Liver (tissue), 9 donors: Measurements from ENCODE around the gene ACTR6. TPM values are rescaled to one million over a fixed set of nuclear protein-coding genes. Genes with fewer than 3 reads are reported as not detected.

Experiments used
- DNase-seq: peaks from one replicate; pipeline ENCODE4 v3.0.0-alpha.2; 2017; ENCODE audit warnings: low spot score
- H3K27ac ChIP-seq, 2 donors: one replicate each; pipeline ENCODE4 v1.7.0; 2013; ENCODE audit warnings: inconsistent platforms in 2 of 2, low read length in 2 of 2, control low read depth in 1 of 2, low read depth in 1 of 2, mild to moderate bottlenecking in 1 of 2
- H3K27me3 ChIP-seq, 4 donors: one replicate each; pipeline versions ENCODE4 v1.6.1 to v1.7.0; 2013; ENCODE audit warnings: low read length in 3 of 4, inconsistent platforms in 1 of 4, mild to moderate bottlenecking in 1 of 4, moderate library complexity in 1 of 4; ENCODE audit not compliant: control insufficient read depth in 4 of 4, insufficient read depth in 4 of 4
- H3K36me3 ChIP-seq, 4 donors: one replicate each; pipeline versions ENCODE4 v1.6.1 to v1.7.0; 2013; ENCODE audit warnings: low read length in 3 of 4, mild to moderate bottlenecking in 3 of 4, low read depth in 1 of 4, moderate library complexity in 1 of 4; ENCODE audit not compliant: control insufficient read depth in 4 of 4, insufficient read depth in 3 of 4
- H3K4me1 ChIP-seq, 4 donors: one replicate each; pipeline versions ENCODE4 v1.6.1 to v1.7.0; 2013; ENCODE audit warnings: low read length in 3 of 4, mild to moderate bottlenecking in 3 of 4, moderate library complexity in 1 of 4; ENCODE audit not compliant: control insufficient read depth in 4 of 4, insufficient read depth in 4 of 4
- H3K4me3 ChIP-seq, 3 donors: one replicate each; pipeline versions ENCODE4 v1.6.1 to v1.7.0; 2013; ENCODE audit warnings: low read length in 3 of 3, control low read depth in 1 of 3, low read depth in 1 of 3, mild to moderate bottlenecking in 1 of 3
- H3K9ac ChIP-seq, 2 donors: one replicate each; pipeline ENCODE4 v1.7.0; 2013; ENCODE audit warnings: low read length in 2 of 2, mild to moderate bottlenecking in 2 of 2, moderate library complexity in 2 of 2, control low read depth in 1 of 2, low read depth in 1 of 2
- H3K9me3 ChIP-seq, 4 donors: one replicate each; pipeline versions ENCODE4 v1.6.1 to v1.7.0; 2013; ENCODE audit warnings: low read length in 3 of 4; ENCODE audit not compliant: control insufficient read depth in 4 of 4
- FOXA1 ChIP-seq: IDR thresholded peaks from 2 replicates; pipeline ENCODE4 v1.6.1; 2016; ENCODE audit warnings: antibody characterized with exemption
- FOXA2 ChIP-seq: IDR thresholded peaks from 2 replicates; pipeline ENCODE4 v1.6.1; 2016; ENCODE audit warnings: antibody characterized with exemption
- GABPA ChIP-seq, 2 donors: IDR thresholded peaks in 1 of 2; conservative IDR thresholded peaks in 1 of 2; 2 replicates each; pipeline ENCODE4 v1.6.1; 2016; ENCODE audit warnings: antibody characterized with exemption in 2 of 2, mild to moderate bottlenecking in 1 of 2, moderate library complexity in 1 of 2
- HNF4A ChIP-seq, 2 donors: conservative IDR thresholded peaks; 2 replicates each; pipeline ENCODE4 v1.6.1; 2016; ENCODE audit warnings: antibody characterized with exemption in 2 of 2, mild to moderate bottlenecking in 2 of 2
- HNF4G ChIP-seq: IDR thresholded peaks from 2 replicates; pipeline ENCODE4 v1.6.1; 2016; ENCODE audit warnings: antibody characterized with exemption
- JUND ChIP-seq, 2 donors: IDR thresholded peaks; 2 replicates each; pipeline ENCODE4 v1.6.1; 2016; ENCODE audit warnings: antibody characterized with exemption in 2 of 2
- NR2F2 ChIP-seq: IDR thresholded peaks from 2 replicates; pipeline ENCODE4 v1.6.1; 2016; ENCODE audit warnings: antibody characterized with exemption
- RAD21 ChIP-seq, 2 donors: IDR thresholded peaks; 2 replicates each; pipeline ENCODE4 v1.6.1; 2016; ENCODE audit warnings: antibody characterized with exemption in 2 of 2, mild to moderate bottlenecking in 2 of 2
- RXRA ChIP-seq, 2 donors: IDR thresholded peaks; 2 replicates each; pipeline ENCODE4 v1.6.1; 2017 to 2018; ENCODE audit warnings: antibody characterized with exemption in 2 of 2, mild to moderate bottlenecking in 1 of 2
- SP1 ChIP-seq: IDR thresholded peaks from 2 replicates; pipeline ENCODE4 v1.6.1; 2018; ENCODE audit warnings: antibody characterized with exemption, mild to moderate bottlenecking
- TAF1 ChIP-seq: conservative IDR thresholded peaks from 2 replicates; pipeline ENCODE4 v1.6.1; 2016; ENCODE audit warnings: antibody characterized with exemption, mild to moderate bottlenecking
- YY1 ChIP-seq: IDR thresholded peaks from 2 replicates; pipeline ENCODE4 v1.6.1; 2016; ENCODE audit warnings: antibody characterized with exemption, mild to moderate bottlenecking
- WGBS: extraction: QIAGEN DNeasy Blood & Tissue Kit; methylation state at CpG from one replicate; pipeline ENCODE4 v1.1.7; 2013; 5-methylcytosine and 5-hydroxymethylcytosine counted together
- polyA plus RNA-seq, 2 donors: library from polyadenylated mRNA; stranded (reverse) in 1 of 2; unstranded in 1 of 2; fragments of 200-250 nt in 1 of 2; fragments of >200 nt in 1 of 2; fragmentation: Nextera tagmentation in 1 of 2; extraction: Ambion mirVana in 1 of 2; gene quantifications; one replicate each; pipeline versions ENCODE4 v1.2.1 to v1.2.3, GENCODE V29; 2013 to 2015
- total RNA-seq, 2 donors: library from RNA; depleted of rRNA; stranded (reverse); fragments of >200 nt; gene quantifications; one replicate each; pipeline ENCODE4 v1.2.3, GENCODE V29; 2014
- TF ChIP-seq, protein P1 (sequence below): IDR thresholded peaks from 2 replicates; pipeline ENCODE4 v1.6.1; 2016; ENCODE audit warnings: antibody characterized with exemption, mild to moderate bottlenecking
- TF ChIP-seq, protein P2 (sequence below): IDR thresholded peaks from 2 replicates; pipeline ENCODE4 v1.6.1; 2016; ENCODE audit warnings: antibody characterized with exemption
- TF ChIP-seq, protein P3 (sequence below): IDR thresholded peaks from 2 replicates; pipeline ENCODE4 v1.6.1; 2016; ENCODE audit warnings: antibody characterized with exemption
- TF ChIP-seq, protein P4 (sequence below): IDR thresholded peaks from 2 replicates; pipeline ENCODE4 v1.6.1; 2016; ENCODE audit warnings: antibody characterized with exemption
- TF ChIP-seq, protein P5 (sequence below): fragments of 150-350 bp; IDR thresholded peaks from 2 replicates; pipeline ENCODE4 v1.5.1; 2017; ENCODE audit warnings: improper control_type of control experiment, low read depth, low read length; ENCODE audit not compliant: missing input control
- donor health status: healthy.
- donor health status: healthy.
- donor health status: healthy.
- donor health status: healthy.
- donor health status: healthy.

Gene ACTR6
- total and polyA plus RNA-seq, 4 donors, result 6.9 to 9.7 (median 8.7) TPM

DNA sequence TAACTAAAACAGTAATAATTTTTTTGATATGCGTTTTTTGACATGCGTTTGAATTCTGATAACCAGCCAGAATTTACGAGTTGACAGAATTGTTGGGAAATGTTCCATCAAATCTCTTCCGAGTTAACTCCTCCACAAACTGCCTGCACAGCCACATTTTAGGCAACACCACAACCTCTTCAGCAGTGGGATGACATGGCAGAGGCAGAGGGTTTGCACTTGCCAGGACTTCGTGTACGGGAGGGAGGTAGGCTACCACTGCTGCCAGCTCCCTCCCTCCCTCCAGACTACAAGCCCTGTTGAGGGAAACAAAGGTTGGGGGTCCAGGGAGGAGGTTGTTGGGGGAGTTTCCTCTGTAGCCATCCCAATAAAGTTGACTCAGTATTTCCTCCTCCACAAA, 14.5 kb upstream of the ACTR6 start:
- 67% methylated on average over 6 of the region's 6 CpGs for WGBS

DNA sequence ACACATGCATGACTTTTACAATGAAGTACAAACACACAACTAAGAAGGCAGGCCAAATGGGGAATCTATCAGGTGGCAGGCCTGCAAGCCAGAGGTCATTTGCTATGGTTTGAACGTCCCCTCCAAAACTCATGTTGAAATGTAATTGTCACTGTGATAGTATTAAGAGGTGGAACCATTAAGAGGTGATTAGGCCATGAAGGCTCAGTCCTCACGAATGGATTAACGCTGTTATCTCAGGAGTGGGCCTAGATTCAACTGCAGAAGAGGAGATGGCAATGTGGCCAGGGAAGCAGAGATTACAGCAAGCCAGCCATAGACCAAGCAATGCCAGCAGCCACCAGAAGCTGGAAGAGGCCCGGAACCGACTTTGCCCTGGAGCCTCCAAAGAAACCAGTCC, 13.5 kb upstream of the ACTR6 start:
- Histone ChIP-seq H3K27me3 (no peaks in the 10 kb centered on the region), H3K9ac (no peak overlapping the region), H3K36me3 (peaks cover 0 to 4% (median 0%) of the 10 kb centered on the region in 4 donors), H3K4me1 (no peaks in the 10 kb centered on the region), H3K4me3 (no peak overlapping the region), H3K27ac (no peak overlapping the region), H3K9me3 (no peaks in the 10 kb centered on the region)
- 91% methylated on average over 5 of the region's 5 CpGs for WGBS
- TF ChIP-seq, protein P1, sequence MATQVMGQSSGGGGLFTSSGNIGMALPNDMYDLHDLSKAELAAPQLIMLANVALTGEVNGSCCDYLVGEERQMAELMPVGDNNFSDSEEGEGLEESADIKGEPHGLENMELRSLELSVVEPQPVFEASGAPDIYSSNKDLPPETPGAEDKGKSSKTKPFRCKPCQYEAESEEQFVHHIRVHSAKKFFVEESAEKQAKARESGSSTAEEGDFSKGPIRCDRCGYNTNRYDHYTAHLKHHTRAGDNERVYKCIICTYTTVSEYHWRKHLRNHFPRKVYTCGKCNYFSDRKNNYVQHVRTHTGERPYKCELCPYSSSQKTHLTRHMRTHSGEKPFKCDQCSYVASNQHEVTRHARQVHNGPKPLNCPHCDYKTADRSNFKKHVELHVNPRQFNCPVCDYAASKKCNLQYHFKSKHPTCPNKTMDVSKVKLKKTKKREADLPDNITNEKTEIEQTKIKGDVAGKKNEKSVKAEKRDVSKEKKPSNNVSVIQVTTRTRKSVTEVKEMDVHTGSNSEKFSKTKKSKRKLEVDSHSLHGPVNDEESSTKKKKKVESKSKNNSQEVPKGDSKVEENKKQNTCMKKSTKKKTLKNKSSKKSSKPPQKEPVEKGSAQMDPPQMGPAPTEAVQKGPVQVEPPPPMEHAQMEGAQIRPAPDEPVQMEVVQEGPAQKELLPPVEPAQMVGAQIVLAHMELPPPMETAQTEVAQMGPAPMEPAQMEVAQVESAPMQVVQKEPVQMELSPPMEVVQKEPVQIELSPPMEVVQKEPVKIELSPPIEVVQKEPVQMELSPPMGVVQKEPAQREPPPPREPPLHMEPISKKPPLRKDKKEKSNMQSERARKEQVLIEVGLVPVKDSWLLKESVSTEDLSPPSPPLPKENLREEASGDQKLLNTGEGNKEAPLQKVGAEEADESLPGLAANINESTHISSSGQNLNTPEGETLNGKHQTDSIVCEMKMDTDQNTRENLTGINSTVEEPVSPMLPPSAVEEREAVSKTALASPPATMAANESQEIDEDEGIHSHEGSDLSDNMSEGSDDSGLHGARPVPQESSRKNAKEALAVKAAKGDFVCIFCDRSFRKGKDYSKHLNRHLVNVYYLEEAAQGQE, result no peak
- TF ChIP-seq NR2F2 (no peak), FOXA1 (no peak), YY1 (no peak), FOXA2 (no peak)
- TF ChIP-seq, protein P2, sequence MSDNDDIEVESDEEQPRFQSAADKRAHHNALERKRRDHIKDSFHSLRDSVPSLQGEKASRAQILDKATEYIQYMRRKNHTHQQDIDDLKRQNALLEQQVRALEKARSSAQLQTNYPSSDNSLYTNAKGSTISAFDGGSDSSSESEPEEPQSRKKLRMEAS, result no peak
- DNase-seq, result no peak

More for the DNA sequence above, 14.5 kb upstream of the ACTR6 start:
- Histone ChIP-seq H3K4me1 (no peaks in the 10 kb centered on the region), H3K9me3 (no peaks in the 10 kb centered on the region), H3K27me3 (no peaks in the 10 kb centered on the region), H3K36me3 (peaks cover 0 to 4% (median 0%) of the 10 kb centered on the region in 4 donors), H3K9ac (no peak overlapping the region), H3K4me3 (no peak overlapping the region), H3K27ac (no peak overlapping the region)
- TF ChIP-seq JUND (IDR thresholded peaks at IDR 0.05), result no peak
- TF ChIP-seq FOXA2, result no peak
- no peak for TF ChIP-seq HNF4A (conservative IDR thresholded peaks at IDR 0.05)
- TF ChIP-seq RAD21 (IDR thresholded peaks at IDR 0.05), result no peak
- TF ChIP-seq, protein P2, result no peak
- TF ChIP-seq, protein P3, sequence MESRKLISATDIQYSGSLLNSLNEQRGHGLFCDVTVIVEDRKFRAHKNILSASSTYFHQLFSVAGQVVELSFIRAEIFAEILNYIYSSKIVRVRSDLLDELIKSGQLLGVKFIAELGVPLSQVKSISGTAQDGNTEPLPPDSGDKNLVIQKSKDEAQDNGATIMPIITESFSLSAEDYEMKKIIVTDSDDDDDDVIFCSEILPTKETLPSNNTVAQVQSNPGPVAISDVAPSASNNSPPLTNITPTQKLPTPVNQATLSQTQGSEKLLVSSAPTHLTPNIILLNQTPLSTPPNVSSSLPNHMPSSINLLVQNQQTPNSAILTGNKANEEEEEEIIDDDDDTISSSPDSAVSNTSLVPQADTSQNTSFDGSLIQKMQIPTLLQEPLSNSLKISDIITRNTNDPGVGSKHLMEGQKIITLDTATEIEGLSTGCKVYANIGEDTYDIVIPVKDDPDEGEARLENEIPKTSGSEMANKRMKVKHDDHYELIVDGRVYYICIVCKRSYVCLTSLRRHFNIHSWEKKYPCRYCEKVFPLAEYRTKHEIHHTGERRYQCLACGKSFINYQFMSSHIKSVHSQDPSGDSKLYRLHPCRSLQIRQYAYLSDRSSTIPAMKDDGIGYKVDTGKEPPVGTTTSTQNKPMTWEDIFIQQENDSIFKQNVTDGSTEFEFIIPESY, result no peak
- TF ChIP-seq SP1, result no peak
- no peak for TF ChIP-seq YY1
- no peak for TF ChIP-seq GABPA (IDR thresholded peaks at IDR 0.05 in 1 of 2, conservative IDR thresholded peaks at IDR 0.05 in 1 of 2)
- TF ChIP-seq RXRA (IDR thresholded peaks at IDR 0.05), result no peak
- TF ChIP-seq FOXA1, result no peak
- TF ChIP-seq, protein P4, sequence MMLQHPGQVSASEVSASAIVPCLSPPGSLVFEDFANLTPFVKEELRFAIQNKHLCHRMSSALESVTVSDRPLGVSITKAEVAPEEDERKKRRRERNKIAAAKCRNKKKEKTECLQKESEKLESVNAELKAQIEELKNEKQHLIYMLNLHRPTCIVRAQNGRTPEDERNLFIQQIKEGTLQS, result no peak
- no peak for TF ChIP-seq TAF1
- TF ChIP-seq, protein P5, sequence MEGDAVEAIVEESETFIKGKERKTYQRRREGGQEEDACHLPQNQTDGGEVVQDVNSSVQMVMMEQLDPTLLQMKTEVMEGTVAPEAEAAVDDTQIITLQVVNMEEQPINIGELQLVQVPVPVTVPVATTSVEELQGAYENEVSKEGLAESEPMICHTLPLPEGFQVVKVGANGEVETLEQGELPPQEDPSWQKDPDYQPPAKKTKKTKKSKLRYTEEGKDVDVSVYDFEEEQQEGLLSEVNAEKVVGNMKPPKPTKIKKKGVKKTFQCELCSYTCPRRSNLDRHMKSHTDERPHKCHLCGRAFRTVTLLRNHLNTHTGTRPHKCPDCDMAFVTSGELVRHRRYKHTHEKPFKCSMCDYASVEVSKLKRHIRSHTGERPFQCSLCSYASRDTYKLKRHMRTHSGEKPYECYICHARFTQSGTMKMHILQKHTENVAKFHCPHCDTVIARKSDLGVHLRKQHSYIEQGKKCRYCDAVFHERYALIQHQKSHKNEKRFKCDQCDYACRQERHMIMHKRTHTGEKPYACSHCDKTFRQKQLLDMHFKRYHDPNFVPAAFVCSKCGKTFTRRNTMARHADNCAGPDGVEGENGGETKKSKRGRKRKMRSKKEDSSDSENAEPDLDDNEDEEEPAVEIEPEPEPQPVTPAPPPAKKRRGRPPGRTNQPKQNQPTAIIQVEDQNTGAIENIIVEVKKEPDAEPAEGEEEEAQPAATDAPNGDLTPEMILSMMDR, result no peak
- no peak for TF ChIP-seq HNF4G
- no peak for TF ChIP-seq NR2F2
- DNase-seq, result no peak
